Measurements from ENCODE around the gene MYADML2. TPM values are rescaled to one million over a fixed set of nuclear protein-coding genes. Genes with fewer than 3 reads are reported as not detected.

The MYADML2 gene
- total RNA-seq, 1 donor from 2014 or later: 0.11 TPM

GRCh38 chr17:81909231-81909630 is 37.8 kb downstream of the MYADML2 start:
- Histone ChIP-seq H3K4me1 (peaks cover 6% of the 10 kb centered on the region), H2AFZ (replicated peaks) (no peak overlapping the region), H3K4me2 (no peak overlapping the region), H3K36me3 (no peaks in the 10 kb centered on the region), H3K27ac (no peak overlapping the region), H4K20me1 (ENCODE audit: low read depth) (peaks cover 28% of the 10 kb centered on the region), H3K79me2 (ENCODE audit: low read depth) (no peaks in the 10 kb centered on the region), H3K9ac (no peak overlapping the region), H3K4me3 (no peak overlapping the region), H3K27me3 (peaks cover 17% of the 10 kb centered on the region), H3F3A (ENCODE audit: low read depth) (peaks cover 27% of the 10 kb centered on the region), H3K9me3 (ENCODE audit: low read depth) (no peaks in the 10 kb centered on the region)
- Mint-ChIP-seq H3K27me3 (ENCODE audit: insufficient read depth, low read depth) (peaks cover 3% of the 10 kb centered on the region), H3K36me3 (peaks cover 8% of the 10 kb centered on the region), H3K9me3 (no peaks in the 10 kb centered on the region), H3K4me1 (peaks cover 9% of the 10 kb centered on the region), H3K4me3 (peak overlapping the region; percentile 46), H3K27ac (no peak overlapping the region)
- no peak for DNase-seq (ENCODE audit: low spot score)
- TF ChIP-seq EZH2 (IDR thresholded peaks at IDR 0.05) (no peak), CTCF (IDR thresholded peaks at IDR 0.05) (no peak), EZH2phosphoT487 (IDR thresholded peaks at IDR 0.05) (no peak)

- H3K4me1 Mint-ChIP-seq: peaks cover 9% of the 10 kb centered on the region
- H3K4me2 ChIP-seq: no peak overlapping the region
- peaks cover 3% of the 10 kb centered on the region for H3K27me3 Mint-ChIP-seq (ENCODE audit: insufficient read depth, low read depth)
- TF ChIP-seq EZH2 (IDR thresholded peaks at IDR 0.05): no peak
- TF ChIP-seq EZH2phosphoT487 (IDR thresholded peaks at IDR 0.05): no peak
- peaks cover 17% of the 10 kb centered on the region for H3K27me3 ChIP-seq
- H3K27ac Mint-ChIP-seq: no peak overlapping the region
- H3K36me3 ChIP-seq: no peaks in the 10 kb centered on the region
- no peak for DNase-seq (ENCODE audit: low spot score)
- peaks cover 8% of the 10 kb centered on the region for H3K36me3 Mint-ChIP-seq
- peaks cover 27% of the 10 kb centered on the region for H3F3A ChIP-seq (ENCODE audit: low read depth)
- H3K4me3 ChIP-seq: no peak overlapping the region
- H2AFZ ChIP-seq (replicated peaks): no peak overlapping the region
- H3K4me3 Mint-ChIP-seq: no peak overlapping the region
- H3K79me2 ChIP-seq (ENCODE audit: low read depth): no peaks in the 10 kb centered on the region
- no peak overlapping the region for H3K27ac ChIP-seq
- H3K9ac ChIP-seq: no peak overlapping the region
- H3K9me3 ChIP-seq (ENCODE audit: low read depth): no peaks in the 10 kb centered on the region
- peaks cover 6% of the 10 kb centered on the region for H3K4me1 ChIP-seq
- no peaks in the 10 kb centered on the region for H3K9me3 Mint-ChIP-seq
- H4K20me1 ChIP-seq (ENCODE audit: low read depth): peaks cover 28% of the 10 kb centered on the region
Observed at GRCh38 chr17:81908793-81909192, 38.2 kb downstream of the MYADML2 start.

- TF ChIP-seq EZH2 (IDR thresholded peaks at IDR 0.05) (no peak), CTCF (IDR thresholded peaks at IDR 0.05) (peak; percentile 4)
- no peaks in the 10 kb centered on the region for H3K36me3 ChIP-seq
- peaks cover 6% of the 10 kb centered on the region for H3K4me1 ChIP-seq
- Mint-ChIP-seq H3K4me3 (no peak overlapping the region), H3K27ac (no peak overlapping the region), H3K4me1 (peaks cover 9% of the 10 kb centered on the region), H3K9me3 (no peaks in the 10 kb centered on the region), H3K27me3 (ENCODE audit: insufficient read depth, low read depth) (peaks cover 5% of the 10 kb centered on the region), H3K36me3 (no peaks in the 10 kb centered on the region)
- no peak for DNase-seq (ENCODE audit: low spot score)
- H3K9me3 ChIP-seq (ENCODE audit: low read depth): no peaks in the 10 kb centered on the region
- peaks cover 29% of the 10 kb centered on the region for H3K27me3 ChIP-seq
- no peak overlapping the region for H2AFZ ChIP-seq (replicated peaks)
- H3K27ac ChIP-seq: no peak overlapping the region
- peaks cover 26% of the 10 kb centered on the region for H3F3A ChIP-seq (ENCODE audit: low read depth)
- no peak overlapping the region for H3K4me3 ChIP-seq
- H3K79me2 ChIP-seq (ENCODE audit: low read depth): no peaks in the 10 kb centered on the region
- no peak overlapping the region for H3K4me2 ChIP-seq
- H3K9ac ChIP-seq: no peak overlapping the region
- peaks cover 28% of the 10 kb centered on the region for H4K20me1 ChIP-seq (ENCODE audit: low read depth)
Observed at GRCh38 chr17:81907219-81908145, 39.6 kb downstream of the MYADML2 start.

Data from neural progenitor cell (in vitro differentiated cells).